Activated CD4-positive, alpha-beta T cell treated with anti-CD3 and anti-CD28 coated beads for 48 hours (primary cell): ENCODE data around the gene ATRN.

Experiments used
- DNase-seq: peaks from one replicate; pipeline ENCODE4 v3.0.0-alpha.2; 2020

ATRN gene

GRCh38 chr20:3631534-3631933 lies 160.7 kb downstream of the ATRN start:
- DNase-seq = no peak

GRCh38 chr20:3632311-3633004 lies 161.6 kb downstream of the ATRN start:
- no peak for DNase-seq

GRCh38 chr20:3633913-3634478 lies 163.2 kb downstream of the ATRN start:
- no peak for DNase-seq

- no peak for DNase-seq
These were observed 164.5 kb downstream of the ATRN start for GRCh38 chr20:3635346-3635745.

GRCh38 chr20:3640259-3640658 lies 169.4 kb downstream of the ATRN start:
- DNase-seq = no peak

GRCh38 chr20:3645309-3646066 lies 174.7 kb downstream of the ATRN start:
- DNase-seq = no peak

- no peak for DNase-seq
These were observed 175.2 kb downstream of the ATRN start for GRCh38 chr20:3646067-3646440.

GRCh38 chr20:3646651-3647050 lies 175.8 kb downstream of the ATRN start:
- DNase-seq = no peak

- no peak for DNase-seq
These were observed 176.7 kb downstream of the ATRN start for GRCh38 chr20:3647473-3647872.

GRCh38 chr20:3648951-3649350 lies 178.1 kb downstream of the ATRN start:
- DNase-seq = no peak

- no peak for DNase-seq
These were observed 180.6 kb downstream of the ATRN start for GRCh38 chr20:3651204-3651962.

- DNase-seq = no peak
These were observed 181.4 kb downstream of the ATRN start for GRCh38 chr20:3652221-3652620.

- no peak for DNase-seq
These were observed 182.1 kb downstream of the ATRN start for GRCh38 chr20:3652676-3653596.

- DNase-seq = no peak
These were observed 183.1 kb downstream of the ATRN start for GRCh38 chr20:3653921-3654320.

GRCh38 chr20:3654326-3655130 lies 183.7 kb downstream of the ATRN start:
- DNase-seq = no peak

- no peak for DNase-seq
These were observed 184.2 kb downstream of the ATRN start for GRCh38 chr20:3655131-3655405.

- DNase-seq = no peak
These were observed 187.3 kb downstream of the ATRN start for GRCh38 chr20:3658019-3658715.

GRCh38 chr20:3658716-3659491 lies 188.1 kb downstream of the ATRN start:
- peak; percentile 24 for DNase-seq

- no peak for DNase-seq
These were observed 188.9 kb downstream of the ATRN start for GRCh38 chr20:3659492-3660261.
